IPS DF 19.7 (cell line): ENCODE data around the gene ALOX15B.

Experiments
- DNase-seq: peaks from one replicate; pipeline ENCODE4 v3.0.0-alpha.2; 2013; ENCODE audit warnings: low read depth, low spot score

ALOX15B gene

GRCh38 chr17:8038954-8039610 is at the start of gene ALOX15B:
Gene ALOX15B, plus strand, starts transcription at chr17:8039059. Its CDS starts 97 bp downstream, at chr17:8039156.
- DNase-seq, result no peak

DNA sequence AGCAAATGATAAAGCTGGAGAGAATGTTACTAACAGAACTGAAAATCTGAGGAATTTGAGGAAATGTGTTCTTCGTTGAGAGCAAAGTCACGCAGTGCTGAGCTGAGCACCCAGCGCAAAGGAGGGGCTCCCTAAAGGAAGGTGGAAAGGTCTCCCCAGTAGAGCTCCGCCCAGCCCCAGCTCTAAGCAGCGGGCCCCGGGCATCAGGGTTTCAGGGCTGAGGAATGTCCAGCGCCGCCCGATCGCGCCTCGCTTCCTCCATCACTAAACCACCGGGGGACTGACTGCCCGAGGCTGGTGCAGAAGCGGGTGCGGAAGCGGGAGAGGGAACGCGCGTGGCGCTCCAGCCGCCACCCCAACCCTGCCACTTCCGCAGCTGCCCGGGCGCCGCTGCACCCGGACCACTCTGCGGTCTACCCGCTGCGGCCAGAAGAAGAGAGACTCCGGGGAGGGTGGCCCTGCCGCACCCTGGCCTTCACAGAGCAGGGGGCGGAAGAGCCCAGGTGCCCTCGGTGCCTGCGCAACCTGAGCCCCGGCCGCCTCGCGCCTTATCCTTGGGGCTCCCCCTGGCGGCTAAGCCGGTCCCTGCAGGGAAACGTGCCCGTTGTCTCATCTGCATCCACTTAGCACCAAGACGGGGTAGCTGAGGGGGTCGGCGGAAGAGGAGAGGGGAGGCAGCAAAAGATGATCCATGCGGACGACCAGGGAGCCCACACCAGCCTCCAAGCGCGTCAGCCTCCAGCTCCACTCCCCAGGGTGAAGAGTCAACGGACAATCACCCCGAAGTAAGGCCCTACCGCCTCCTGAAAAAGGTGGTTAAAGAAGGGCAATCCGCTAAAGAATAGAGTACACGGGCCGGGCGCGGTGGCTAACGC is 48.8 kb upstream of the ALOX15B start:
- DNase-seq, result no peak

GRCh38 chr17:7992516-7992915 is 46.3 kb upstream of the ALOX15B start:
- no peak for DNase-seq

DNA sequence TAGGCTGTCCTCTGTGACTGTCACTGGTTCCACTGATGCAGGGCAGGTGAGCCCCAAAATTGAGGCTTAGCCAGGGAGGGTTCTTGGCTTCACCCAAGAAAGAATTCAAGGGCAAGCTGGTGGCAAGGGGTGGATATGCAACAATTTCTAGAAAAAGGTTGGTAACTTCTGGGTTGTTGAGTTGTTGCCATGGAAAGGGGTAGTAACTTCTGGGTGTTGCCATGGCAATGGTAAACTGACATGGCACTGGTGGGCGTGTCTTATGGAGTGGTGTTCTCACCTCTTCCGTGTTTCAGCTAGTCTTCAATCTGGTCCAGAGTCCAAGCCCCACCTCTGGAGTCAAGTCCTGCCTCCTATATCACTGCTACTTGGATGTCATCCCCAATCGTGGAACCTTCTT is 45.9 kb upstream of the ALOX15B start:
- no peak for DNase-seq

- no peak for DNase-seq
Observed at GRCh38 chr17:7993972-7994589, 44.8 kb upstream of the ALOX15B start.

GRCh38 chr17:7995724-7996123 is 43.1 kb upstream of the ALOX15B start:
- no peak for DNase-seq

GRCh38 chr17:7997186-7997585 is 41.7 kb upstream of the ALOX15B start:
- DNase-seq, result no peak

GRCh38 chr17:8001976-8002720 is 36.7 kb upstream of the ALOX15B start, which contains the start of gene GUCY2D:
Gene GUCY2D, plus strand, starts transcription at chr17:8002615. Its CDS starts 433 bp downstream, at chr17:8003048.
- no peak for DNase-seq

- no peak for DNase-seq
Observed at GRCh38 chr17:8002721-8003593, 35.9 kb upstream of the ALOX15B start.

DNA sequence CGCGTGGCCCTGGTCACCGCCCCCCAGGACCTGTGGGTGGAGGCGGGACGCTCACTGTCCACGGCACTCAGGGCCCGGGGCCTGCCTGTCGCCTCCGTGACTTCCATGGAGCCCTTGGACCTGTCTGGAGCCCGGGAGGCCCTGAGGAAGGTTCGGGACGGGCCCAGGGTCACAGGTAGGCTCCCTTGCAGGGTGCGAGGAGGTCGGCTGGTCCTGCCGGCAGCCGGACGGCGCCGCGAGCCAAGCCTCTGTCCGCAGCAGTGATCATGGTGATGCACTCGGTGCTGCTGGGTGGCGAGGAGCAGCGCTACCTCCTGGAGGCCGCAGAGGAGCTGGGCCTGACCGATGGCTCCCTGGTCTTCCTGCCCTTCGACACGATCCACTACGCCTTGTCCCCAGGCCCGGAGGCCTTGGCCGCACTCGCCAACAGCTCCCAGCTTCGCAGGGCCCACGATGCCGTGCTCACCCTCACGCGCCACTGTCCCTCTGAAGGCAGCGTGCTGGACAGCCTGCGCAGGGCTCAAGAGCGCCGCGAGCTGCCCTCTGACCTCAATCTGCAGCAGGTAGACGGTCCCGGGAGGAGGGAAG is 35.2 kb upstream of the ALOX15B start:
- DNase-seq, result no peak

GRCh38 chr17:8004899-8005298 is 34.0 kb upstream of the ALOX15B start:
- no peak for DNase-seq

DNA sequence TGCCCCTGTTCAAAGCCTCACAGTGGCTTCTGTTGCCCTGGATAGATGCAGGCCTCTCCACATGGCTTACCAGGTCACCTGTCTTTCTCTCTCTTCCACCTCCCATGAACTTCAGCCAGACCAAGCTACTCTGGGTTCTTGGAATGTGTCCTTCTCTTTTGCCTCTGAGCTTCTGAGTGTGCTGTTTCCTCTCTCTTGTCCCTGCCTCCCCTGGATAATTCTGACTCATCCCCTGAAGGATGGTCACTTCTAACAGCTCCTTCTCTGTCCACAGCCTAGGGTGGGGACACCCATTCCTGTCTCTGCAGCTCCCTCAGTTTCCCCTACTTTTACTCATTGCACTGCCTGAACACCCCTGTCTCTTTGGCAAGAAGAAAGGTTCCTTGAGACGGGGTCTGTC is 33.5 kb upstream of the ALOX15B start:
- no peak for DNase-seq

DNA sequence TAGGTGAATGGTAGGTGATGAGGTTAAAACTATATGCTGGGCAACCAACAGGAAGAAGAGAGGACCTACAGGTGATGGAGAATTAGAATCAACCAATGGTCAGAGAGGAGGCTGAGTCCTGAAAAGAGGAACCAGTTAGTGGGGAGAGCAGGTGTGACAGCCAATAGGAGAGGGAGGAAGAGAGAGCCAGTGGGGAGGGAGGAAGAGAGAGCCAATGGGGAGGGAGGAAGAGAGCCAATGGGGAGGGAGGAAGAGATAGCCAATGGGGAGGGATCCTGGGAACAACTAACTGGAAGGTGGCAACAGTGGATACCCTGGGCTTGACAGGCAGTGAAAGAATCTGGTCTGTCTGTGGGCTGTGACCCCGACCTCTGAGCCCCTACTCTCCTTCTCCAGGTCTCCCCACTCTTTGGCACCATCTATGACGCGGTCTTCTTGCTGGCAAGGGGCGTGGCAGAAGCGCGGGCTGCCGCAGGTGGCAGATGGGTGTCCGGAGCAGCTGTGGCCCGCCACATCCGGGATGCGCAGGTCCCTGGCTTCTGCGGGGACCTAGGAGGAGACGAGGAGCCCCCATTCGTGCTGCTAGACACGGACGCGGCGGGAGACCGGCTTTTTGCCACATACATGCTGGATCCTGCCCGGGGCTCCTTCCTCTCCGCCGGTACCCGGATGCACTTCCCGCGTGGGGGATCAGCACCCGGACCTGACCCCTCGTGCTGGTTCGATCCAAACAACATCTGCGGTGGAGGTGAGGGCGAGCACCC is 32.7 kb upstream of the ALOX15B start:
- no peak for DNase-seq

- DNase-seq, result no peak
Observed at GRCh38 chr17:8006836-8007680, 31.8 kb upstream of the ALOX15B start.

DNA sequence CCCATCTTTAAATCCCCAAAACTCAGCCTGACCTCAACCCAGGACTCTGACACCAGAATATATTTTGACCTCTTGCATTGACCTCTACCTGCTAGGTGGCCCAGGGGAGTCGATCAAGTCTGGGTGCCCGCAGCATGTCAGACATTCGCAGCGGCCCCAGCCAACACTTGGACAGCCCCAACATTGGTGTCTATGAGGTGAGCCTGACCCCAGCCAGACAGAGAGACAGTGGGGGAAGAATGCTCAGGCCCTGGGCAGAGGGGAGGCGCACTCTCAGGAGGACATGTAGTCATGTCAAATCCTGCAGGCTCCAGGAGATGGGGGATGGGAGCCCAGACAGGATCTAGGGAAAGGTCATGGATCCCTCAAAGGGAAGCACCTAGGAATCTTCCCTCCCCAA is 31.0 kb upstream of the ALOX15B start:
- DNase-seq, result no peak

DNA sequence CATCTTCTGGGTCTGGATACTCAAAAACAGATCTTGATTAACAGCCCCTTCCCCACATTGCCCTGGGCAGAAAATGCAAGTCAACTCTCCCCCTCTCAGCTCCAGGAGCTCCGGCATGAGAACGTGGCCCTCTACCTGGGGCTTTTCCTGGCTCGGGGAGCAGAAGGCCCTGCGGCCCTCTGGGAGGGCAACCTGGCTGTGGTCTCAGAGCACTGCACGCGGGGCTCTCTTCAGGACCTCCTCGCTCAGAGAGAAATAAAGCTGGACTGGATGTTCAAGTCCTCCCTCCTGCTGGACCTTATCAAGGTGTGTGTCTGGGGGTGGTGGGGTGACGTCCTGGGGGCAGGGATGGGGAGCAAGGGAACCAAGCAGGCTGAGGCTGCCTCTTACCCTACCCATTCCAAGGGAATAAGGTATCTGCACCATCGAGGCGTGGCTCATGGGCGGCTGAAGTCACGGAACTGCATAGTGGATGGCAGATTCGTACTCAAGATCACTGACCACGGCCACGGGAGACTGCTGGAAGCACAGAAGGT is 26.7 kb upstream of the ALOX15B start:
- DNase-seq, result no peak

DNA sequence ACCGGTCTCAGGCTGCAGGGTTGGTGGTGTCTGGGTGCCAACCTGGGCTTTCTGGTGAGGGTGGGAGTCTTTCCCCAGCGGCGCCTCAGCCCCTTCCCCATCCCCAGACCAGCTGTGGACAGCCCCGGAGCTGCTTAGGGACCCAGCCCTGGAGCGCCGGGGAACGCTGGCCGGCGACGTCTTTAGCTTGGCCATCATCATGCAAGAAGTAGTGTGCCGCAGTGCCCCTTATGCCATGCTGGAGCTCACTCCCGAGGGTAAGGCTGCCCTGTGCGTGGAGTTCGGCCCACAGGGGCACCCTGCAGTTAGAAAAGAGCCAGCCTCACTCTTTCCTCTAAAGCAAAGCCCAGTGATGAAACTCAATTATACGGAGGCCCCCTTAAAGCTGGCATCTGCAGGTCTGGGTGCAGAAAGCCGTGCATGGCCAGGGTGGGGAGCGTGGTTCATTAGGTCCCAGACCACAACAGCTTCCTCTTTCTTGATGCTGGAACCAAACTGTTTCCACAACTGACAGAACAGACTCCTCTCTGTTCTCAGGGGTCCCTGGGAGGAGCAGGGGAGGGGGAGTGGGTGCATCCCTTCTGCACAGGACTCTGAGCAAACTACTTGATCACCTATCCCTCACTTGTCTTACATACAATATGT is 25.7 kb upstream of the ALOX15B start:
- DNase-seq, result no peak
